Progenitor cell of endocrine pancreas (in vitro differentiated cells): ENCODE measurements around the gene IL32. TPM values are rescaled to one million over a fixed set of nuclear protein-coding genes. Genes with fewer than 3 reads are reported as not detected.

Experiments used
- DNase-seq: peaks from one replicate; pipeline ENCODE4 v3.0.0; 2021; ENCODE audit warnings: low spot score; ENCODE audit not compliant: unreplicated experiment
- H3K27ac Mint-ChIP-seq: 2 replicates; pipeline ENCODE4 v1.8.0; 2021; ENCODE audit warnings: mild to moderate bottlenecking, moderate library complexity, mixed read lengths
- H3K27me3 Mint-ChIP-seq: 2 replicates; pipeline ENCODE4 v1.8.0; 2021; ENCODE audit warnings: mixed read lengths
- H3K36me3 Mint-ChIP-seq: 2 replicates; pipeline ENCODE4 v1.8.0; 2022; ENCODE audit warnings: mixed read lengths; ENCODE audit not compliant: insufficient read depth
- H3K4me1 Mint-ChIP-seq: 2 replicates; pipeline ENCODE4 v1.8.0; 2021; ENCODE audit warnings: low read depth, mixed read lengths
- H3K4me3 Mint-ChIP-seq: 2 replicates; pipeline ENCODE4 v1.8.0; 2021; ENCODE audit warnings: low read depth, mild to moderate bottlenecking, moderate library complexity, mixed read lengths
- H3K9me3 Mint-ChIP-seq: 2 replicates; pipeline ENCODE4 v1.8.0; 2021; ENCODE audit warnings: low read depth, mixed read lengths
- total RNA-seq: library from RNA; stranded (reverse); gene quantifications from 2 replicates; pipeline ENCODE4 v1.2.1, GENCODE V29; 2021
- TF ChIP-seq, protein P1 (sequence below): fragments of 200-600 bp; sonication (generic); IDR thresholded peaks from one replicate; pipeline ENCODE4 v1.5.0; 2021; ENCODE audit warnings: antibody characterized with exemption, mild to moderate bottlenecking; ENCODE audit not compliant: unreplicated experiment

IL32 gene
- total RNA-seq, 1 donor from 2014 or later: 2.9 TPM

DNA sequence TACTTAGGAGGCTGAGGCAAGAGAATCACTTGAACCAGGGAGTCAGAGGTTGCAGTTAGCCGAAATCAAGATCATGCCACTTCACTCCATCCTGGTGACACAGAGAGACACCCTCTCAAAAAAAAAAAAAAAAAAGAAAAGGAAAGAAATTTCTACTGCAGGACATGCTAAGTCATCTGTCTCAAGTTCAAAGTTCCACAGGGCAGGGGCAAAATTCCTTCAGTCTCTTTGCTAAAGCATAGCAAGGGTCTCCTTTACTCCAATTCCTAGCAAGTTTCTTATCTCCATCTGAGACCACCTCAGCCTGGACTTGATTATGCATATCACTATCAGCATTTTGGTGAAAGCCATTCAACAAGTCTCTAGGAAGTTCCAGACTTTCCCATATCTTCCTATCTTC is 19.1 kb downstream of the IL32 start:
- Mint-ChIP-seq H3K36me3 (no peaks in the 10 kb centered on the region), H3K27me3 (peaks cover 12% of the 10 kb centered on the region), H3K4me1 (peaks cover 1% of the 10 kb centered on the region), H3K4me3 (no peak overlapping the region), H3K9me3 (no peaks in the 10 kb centered on the region), H3K27ac (no peak overlapping the region)
- TF ChIP-seq, protein P1, sequence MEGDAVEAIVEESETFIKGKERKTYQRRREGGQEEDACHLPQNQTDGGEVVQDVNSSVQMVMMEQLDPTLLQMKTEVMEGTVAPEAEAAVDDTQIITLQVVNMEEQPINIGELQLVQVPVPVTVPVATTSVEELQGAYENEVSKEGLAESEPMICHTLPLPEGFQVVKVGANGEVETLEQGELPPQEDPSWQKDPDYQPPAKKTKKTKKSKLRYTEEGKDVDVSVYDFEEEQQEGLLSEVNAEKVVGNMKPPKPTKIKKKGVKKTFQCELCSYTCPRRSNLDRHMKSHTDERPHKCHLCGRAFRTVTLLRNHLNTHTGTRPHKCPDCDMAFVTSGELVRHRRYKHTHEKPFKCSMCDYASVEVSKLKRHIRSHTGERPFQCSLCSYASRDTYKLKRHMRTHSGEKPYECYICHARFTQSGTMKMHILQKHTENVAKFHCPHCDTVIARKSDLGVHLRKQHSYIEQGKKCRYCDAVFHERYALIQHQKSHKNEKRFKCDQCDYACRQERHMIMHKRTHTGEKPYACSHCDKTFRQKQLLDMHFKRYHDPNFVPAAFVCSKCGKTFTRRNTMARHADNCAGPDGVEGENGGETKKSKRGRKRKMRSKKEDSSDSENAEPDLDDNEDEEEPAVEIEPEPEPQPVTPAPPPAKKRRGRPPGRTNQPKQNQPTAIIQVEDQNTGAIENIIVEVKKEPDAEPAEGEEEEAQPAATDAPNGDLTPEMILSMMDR: no peak
- DNase-seq: no peak

DNA sequence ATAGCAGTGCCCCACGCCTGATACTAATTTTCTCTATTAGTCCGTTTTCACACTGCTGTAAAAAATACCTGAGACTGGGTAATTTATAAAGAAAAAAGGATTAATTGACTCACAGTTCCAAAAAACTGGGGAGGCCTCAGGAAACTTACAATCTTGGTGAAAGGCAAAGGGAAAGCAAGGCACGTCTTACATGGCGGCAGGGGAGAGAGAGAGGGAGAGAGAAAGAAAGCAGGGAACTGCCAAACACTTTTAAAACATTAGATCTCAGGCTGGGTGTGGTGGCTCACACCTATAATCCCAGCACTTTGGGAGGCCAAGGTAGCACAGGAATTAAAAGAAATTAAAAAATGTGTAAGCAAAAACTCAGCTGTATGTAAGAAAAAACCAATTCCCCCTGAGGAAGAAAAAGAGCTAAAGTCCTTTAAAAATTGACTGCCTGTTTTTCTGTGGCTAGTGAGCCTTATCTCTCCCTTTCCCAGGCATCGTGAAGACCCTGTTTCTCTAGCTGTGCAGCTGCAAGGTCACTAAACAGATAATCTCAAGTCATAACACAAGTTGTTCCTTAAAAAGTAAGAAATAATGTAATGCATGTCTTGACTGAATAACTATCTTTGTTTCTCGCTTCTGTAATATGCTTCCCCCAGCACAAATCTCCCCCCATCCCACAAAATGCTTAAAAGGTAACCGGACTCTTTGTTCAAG is 19.7 kb downstream of the IL32 start:
- peaks cover 6% of the 10 kb centered on the region for H3K27me3 Mint-ChIP-seq
- H3K27ac Mint-ChIP-seq: no peak overlapping the region
- TF ChIP-seq, protein P1: no peak
- H3K4me3 Mint-ChIP-seq: no peak overlapping the region
- no peaks in the 10 kb centered on the region for H3K36me3 Mint-ChIP-seq
- H3K4me1 Mint-ChIP-seq: peaks cover 1% of the 10 kb centered on the region
- no peak for DNase-seq
- no peaks in the 10 kb centered on the region for H3K9me3 Mint-ChIP-seq

DNA sequence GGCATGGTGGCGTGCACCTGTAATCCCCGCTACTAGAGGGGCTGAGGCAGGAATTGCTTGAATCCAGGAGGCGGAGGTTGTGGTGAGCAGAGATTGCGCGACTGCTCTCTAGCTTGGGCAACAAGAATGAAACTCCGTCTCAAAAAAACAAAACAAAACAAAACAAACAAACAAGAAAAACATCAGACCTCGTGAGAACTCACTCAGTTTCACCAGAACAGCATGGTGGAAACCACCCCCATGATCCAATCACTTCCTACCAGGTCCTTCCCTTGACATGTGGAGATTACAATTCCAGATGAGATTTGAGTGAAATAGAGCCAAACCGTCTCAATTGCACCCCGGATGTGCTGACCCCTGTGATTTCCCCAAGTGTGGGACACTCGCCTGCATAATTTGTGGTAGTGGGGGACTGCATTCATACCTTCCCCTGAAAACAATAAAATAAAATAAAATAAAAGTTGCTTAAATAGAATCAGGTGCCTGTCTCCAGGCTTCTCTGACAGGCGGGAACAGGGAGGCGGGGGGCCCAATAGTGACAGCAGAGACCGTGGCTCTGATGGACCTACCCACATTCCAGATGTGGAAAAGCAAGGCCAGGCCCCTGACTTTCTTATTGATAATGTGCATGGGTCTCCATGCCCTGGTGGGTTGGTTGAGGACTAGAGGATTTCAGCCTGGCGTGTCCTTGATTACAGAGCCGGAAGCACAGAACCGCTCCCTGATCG is 20.6 kb downstream of the IL32 start:
- Mint-ChIP-seq H3K27me3 (peaks cover under 1% of the 10 kb centered on the region), H3K27ac (no peak overlapping the region), H3K4me1 (peaks cover 1% of the 10 kb centered on the region), H3K4me3 (no peak overlapping the region), H3K36me3 (no peaks in the 10 kb centered on the region), H3K9me3 (no peaks in the 10 kb centered on the region)
- TF ChIP-seq, protein P1: no peak
- DNase-seq: no peak

DNA sequence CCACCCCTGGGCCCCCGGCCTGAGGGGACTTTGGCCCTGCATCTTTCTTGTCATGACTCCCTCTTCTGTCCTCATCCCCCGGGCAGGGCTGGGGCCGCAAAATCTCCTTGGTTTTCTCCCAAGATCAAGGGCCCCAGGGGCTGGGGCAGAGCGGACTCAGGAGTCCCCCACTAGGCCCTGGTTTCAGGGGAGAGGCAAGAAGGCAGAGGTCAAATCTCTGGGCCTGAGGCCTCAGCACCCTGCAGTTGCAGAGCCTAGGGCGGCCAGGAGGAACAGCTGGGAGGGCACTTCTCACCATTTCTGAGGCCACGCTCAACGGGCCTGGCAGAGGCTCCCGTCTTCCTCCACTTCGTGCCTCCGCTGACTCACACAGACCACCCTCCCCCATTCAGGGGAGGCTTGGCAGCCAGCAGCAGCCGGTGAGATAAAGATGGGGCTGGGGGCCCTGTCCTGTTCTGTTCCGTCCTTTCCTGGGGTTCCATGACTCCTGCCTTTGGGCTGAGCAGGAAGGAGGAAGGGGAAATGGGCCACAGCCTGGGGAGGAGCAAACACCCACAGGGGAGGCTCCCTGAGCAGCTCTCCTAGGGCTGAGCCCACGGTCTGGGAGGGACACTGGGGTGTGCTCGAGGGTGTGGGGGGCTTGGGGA is 21.3 kb downstream of the IL32 start:
- H3K9me3 Mint-ChIP-seq: no peaks in the 10 kb centered on the region
- peaks cover 1% of the 10 kb centered on the region for H3K4me1 Mint-ChIP-seq
- H3K27ac Mint-ChIP-seq: no peak overlapping the region
- no peak overlapping the region for H3K4me3 Mint-ChIP-seq
- TF ChIP-seq, protein P1: no peak
- DNase-seq: no peak
- H3K27me3 Mint-ChIP-seq: no peaks in the 10 kb centered on the region
- H3K36me3 Mint-ChIP-seq: no peaks in the 10 kb centered on the region
